Measurements from ENCODE around the gene IFTAP.

The IFTAP gene

DNA sequence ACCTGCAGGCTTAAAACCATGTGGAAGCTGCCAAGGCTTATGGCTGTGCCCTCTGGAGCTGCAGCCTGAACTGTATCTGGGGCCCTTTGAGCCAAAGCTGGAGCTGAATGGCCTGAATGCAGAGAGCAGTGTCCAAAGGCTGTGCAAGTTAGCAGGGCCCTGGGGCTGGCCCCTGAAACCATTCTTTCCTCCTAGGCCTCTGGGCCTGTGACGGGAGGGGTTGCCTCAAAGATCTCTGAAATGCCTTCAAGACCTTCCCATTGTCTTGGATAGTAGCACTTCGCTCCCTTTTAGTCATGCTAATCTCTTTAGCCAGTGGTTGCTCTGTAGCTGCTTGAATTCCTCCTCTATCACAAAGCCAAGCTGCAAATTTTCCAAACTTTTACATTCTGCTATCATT lies 12.8 kb upstream of the IFTAP start:
- no peak for DNase-seq (ENCODE audit: low read depth)
- H3K4me3 ChIP-seq (ENCODE audit: low read length): no peak overlapping the region
- TF ChIP-seq, protein P1, sequence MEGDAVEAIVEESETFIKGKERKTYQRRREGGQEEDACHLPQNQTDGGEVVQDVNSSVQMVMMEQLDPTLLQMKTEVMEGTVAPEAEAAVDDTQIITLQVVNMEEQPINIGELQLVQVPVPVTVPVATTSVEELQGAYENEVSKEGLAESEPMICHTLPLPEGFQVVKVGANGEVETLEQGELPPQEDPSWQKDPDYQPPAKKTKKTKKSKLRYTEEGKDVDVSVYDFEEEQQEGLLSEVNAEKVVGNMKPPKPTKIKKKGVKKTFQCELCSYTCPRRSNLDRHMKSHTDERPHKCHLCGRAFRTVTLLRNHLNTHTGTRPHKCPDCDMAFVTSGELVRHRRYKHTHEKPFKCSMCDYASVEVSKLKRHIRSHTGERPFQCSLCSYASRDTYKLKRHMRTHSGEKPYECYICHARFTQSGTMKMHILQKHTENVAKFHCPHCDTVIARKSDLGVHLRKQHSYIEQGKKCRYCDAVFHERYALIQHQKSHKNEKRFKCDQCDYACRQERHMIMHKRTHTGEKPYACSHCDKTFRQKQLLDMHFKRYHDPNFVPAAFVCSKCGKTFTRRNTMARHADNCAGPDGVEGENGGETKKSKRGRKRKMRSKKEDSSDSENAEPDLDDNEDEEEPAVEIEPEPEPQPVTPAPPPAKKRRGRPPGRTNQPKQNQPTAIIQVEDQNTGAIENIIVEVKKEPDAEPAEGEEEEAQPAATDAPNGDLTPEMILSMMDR (conservative IDR thresholded peaks at IDR 0.05; ENCODE audit: low read length): no peak

DNA sequence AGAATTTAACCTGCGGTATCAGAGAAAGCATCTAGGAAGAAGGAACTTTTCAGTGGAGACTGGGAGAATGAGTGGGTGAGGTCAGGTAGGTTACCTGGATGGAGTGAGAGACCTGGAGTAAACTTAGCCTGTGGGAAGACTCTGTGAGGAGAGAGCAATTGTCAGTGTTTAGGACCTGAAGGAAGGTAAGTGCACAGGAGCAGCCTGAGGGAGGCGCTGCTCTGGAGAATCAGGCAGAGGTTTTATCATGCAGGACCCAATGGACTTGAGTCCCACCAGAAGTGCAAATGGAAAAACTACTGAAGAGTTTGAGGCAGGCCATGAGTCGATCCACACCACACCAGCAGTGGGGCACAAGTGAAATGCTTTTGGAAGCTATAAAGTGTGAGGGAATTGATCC lies 10.6 kb upstream of the IFTAP start:
- H3K4me3 ChIP-seq (ENCODE audit: low read length): no peak overlapping the region
- TF ChIP-seq, protein P1 (conservative IDR thresholded peaks at IDR 0.05; ENCODE audit: low read length): no peak
- DNase-seq (ENCODE audit: low read depth): no peak

DNA sequence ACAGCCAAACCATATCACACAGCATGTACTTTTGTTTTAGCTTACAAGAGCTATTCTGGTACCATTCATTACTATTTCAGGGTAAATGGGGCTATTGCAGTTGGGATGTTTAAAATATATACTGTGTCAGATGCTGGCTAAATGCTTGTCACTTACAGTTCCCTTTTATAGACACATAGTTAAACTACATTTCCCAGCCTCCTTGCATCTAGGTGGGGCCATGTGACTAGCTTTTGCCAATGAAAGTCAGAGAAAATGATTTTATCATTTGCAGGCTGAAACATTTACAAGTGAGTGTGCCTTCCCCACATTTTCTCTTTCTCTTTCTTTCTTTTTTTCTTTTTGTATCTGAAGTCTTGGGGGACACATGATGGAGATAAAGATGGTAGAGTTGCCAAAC lies 7.8 kb upstream of the IFTAP start:
- DNase-seq (ENCODE audit: low read depth): no peak
- TF ChIP-seq, protein P1 (conservative IDR thresholded peaks at IDR 0.05; ENCODE audit: low read length): no peak
- no peak overlapping the region for H3K4me3 ChIP-seq (ENCODE audit: low read length)

DNA sequence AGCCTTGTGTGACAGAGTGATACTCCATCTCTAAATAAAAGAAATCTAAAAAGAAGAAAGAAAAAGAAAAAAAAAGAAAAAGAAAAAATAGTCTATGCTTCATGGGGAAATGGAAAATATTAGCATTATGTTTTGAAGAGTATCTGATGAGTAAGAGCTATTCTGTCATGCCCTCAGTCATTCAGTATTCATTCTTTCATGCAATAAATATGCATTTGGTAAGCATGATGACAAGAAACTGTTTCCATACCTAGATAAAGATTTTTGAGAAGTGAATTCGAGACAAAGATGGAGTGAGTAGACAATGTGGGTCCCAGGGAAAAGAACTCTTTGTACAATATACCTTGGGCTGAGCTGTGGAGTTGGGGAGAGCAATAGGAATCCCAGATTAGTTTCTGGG lies 6.2 kb upstream of the IFTAP start:
- DNase-seq (ENCODE audit: low read depth): no peak
- no peak overlapping the region for H3K4me3 ChIP-seq (ENCODE audit: low read length)
- TF ChIP-seq, protein P1 (conservative IDR thresholded peaks at IDR 0.05; ENCODE audit: low read length): no peak

DNA sequence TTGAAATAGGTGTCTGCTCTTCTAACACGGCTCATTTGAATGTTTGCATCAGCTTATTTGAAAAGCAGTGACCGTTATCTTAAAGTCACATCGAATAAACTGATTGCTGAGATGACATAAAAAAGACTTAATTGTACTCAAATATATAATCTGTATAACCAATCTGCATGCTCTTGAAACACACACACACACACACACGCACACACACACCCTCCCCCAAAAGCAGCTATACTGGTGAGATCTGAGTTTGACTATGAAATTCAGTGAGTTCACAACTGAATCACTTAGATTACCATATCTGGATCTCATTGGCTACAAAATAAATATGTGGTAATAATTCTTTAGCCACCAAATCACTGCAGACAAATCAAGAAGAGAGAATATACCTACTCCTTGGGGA lies 3.8 kb upstream of the IFTAP start:
- DNase-seq (ENCODE audit: low read depth): no peak
- no peak overlapping the region for H3K4me3 ChIP-seq (ENCODE audit: low read length)
- TF ChIP-seq, protein P1 (conservative IDR thresholded peaks at IDR 0.05; ENCODE audit: low read length): no peak

DNA sequence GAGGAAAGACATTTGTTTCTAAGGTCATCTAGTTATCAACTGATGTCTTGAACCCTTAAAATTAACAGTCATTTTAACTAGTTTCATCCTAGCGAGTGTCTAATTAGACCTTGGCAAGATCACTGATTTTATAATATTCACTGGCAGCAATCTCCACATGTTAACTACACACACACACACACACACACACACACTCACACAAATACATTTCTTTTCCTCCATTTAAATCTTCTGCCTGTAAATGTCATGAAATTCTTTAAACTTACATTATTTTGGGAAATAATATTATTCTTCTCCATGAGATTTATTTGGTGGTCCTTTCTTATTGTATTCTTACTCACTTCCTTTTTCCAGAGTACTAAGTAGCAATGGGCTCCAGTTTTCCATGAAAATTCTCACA lies 2.9 kb upstream of the IFTAP start:
- no peak overlapping the region for H3K4me3 ChIP-seq (ENCODE audit: low read length)
- TF ChIP-seq, protein P1 (conservative IDR thresholded peaks at IDR 0.05; ENCODE audit: low read length): no peak
- DNase-seq (ENCODE audit: low read depth): no peak

DNA sequence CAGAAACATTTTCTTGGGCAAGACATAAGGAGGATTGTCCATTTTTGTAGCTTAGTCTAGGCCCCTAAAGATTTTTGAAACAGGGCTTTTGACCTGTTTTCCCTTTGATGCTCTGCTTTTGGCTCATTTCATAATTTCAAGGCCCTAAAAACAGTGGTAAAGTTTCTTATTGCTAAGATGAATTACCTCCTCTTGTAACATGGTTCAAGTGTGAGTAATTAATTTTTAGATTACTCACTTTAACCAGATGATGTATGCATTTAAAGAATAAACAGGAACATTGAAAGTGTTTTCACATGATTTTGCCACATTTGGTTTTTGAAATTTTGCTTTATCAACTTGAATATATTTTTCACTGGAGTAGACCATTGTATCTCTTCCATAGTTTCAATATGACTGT lies 2.6 kb downstream of the IFTAP start:
- no peak for DNase-seq (ENCODE audit: low read depth)
- TF ChIP-seq, protein P1 (conservative IDR thresholded peaks at IDR 0.05; ENCODE audit: low read length): no peak
- H3K4me3 ChIP-seq (ENCODE audit: low read length): no peak overlapping the region
